AG10803 (cell line): Measurements from ENCODE around the gene CAPN12.
"Not testable (repeated sequence)": the region's sequence is repeated elsewhere in the genome, so short reads cannot be mapped to it uniquely, and the experiment has no call there.

Experiments
- DNase-seq: peaks from one replicate; pipeline ENCODE4 v3.0.0; 2010; ENCODE audit warnings: low read depth
- H3K4me3 ChIP-seq: 2 replicates; pipeline ENCODE4 v1.5.1; 2011; ENCODE audit warnings: mild to moderate bottlenecking, low read length, control low read depth
- TF ChIP-seq, protein P1 (sequence below): conservative IDR thresholded peaks from 2 replicates; pipeline ENCODE4 v1.5.1; 2011; ENCODE audit warnings: mild to moderate bottlenecking, low read length, control low read depth, inconsistent platforms

Gene CAPN12

DNA sequence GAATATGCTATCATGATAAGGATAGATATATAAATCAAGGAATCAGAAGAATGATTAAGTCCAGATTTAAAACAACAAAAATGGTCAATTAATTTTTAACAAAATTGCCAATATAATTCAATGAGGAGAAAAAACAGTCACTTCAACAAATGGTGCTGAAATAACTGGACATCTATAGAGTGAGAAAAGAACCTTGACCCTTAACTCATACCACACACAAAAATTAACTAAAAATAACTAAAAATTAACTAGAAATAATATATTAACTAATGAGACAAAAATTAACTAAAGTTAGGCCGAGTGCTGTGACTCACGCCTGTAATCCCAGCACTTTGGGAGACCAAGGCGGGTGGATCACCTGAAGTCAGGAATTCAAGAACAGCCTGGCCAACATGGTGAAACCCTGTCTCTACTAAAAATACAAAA lies 19.5 kb upstream of the CAPN12 start:
- DNase-seq, result no peak
- H3K4me3 ChIP-seq, result no peak overlapping the region
- TF ChIP-seq, protein P1, sequence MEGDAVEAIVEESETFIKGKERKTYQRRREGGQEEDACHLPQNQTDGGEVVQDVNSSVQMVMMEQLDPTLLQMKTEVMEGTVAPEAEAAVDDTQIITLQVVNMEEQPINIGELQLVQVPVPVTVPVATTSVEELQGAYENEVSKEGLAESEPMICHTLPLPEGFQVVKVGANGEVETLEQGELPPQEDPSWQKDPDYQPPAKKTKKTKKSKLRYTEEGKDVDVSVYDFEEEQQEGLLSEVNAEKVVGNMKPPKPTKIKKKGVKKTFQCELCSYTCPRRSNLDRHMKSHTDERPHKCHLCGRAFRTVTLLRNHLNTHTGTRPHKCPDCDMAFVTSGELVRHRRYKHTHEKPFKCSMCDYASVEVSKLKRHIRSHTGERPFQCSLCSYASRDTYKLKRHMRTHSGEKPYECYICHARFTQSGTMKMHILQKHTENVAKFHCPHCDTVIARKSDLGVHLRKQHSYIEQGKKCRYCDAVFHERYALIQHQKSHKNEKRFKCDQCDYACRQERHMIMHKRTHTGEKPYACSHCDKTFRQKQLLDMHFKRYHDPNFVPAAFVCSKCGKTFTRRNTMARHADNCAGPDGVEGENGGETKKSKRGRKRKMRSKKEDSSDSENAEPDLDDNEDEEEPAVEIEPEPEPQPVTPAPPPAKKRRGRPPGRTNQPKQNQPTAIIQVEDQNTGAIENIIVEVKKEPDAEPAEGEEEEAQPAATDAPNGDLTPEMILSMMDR, result no peak

DNA sequence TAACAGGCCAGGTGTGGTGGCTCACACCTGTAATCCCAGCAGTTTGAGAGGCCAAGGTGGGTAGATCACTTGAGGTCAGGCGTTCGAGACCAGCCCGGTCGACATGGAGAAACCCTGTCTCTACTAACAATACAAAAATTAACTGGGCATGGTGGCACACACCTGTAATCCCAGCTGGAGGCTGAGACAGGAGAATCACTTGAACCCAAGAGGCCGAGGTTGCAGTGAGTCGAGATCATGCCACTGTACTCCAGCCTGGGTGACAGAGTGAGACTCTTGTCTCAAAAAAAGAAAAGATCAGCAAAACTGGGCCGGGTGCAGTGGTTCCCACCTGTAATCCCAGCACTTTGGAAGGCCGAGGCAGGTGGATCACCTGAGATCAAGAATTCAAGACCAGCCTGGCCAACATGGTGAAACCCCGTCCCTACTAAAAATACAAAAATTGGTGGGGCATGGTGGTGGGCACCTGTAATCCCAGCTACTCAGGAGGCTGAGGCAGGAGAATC lies 17.7 kb upstream of the CAPN12 start:
- DNase-seq, H3K4me3 ChIP-seq: not testable (repeated sequence)

DNA sequence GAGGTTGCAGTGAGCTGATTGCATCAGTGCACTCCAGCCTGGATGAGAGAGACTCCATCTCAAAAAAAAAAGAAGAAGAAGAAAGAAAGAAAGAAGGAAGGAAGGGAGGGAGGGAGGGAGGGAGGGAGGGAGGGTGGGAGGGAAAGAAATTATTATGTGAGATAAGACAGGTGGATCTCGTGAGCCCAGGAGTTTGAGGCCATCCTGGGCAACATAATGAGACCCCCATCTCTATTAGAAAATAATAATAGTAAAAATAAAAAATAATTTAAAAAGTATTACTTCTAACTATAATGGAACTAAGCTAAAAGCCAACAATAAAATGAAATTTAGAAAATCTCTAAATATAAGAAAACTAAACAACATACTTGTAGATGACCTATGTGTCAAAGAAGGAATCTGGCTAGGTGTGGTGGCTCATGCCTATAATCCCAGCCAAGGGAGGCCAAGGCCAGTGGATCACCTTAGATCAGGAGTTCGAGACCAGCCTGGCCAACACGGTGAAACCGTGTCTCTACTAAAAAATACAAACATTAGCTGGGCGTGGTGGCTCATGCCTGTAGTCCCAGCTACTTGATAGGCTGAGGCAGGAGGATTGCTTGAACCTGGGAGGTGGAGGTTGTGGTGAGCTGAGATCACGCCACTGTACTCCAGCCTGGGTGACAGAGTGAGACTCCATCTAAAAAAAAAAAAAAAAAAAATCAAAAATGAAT lies 16.7 kb upstream of the CAPN12 start:
- H3K4me3 ChIP-seq, result not testable (repeated sequence)

DNA sequence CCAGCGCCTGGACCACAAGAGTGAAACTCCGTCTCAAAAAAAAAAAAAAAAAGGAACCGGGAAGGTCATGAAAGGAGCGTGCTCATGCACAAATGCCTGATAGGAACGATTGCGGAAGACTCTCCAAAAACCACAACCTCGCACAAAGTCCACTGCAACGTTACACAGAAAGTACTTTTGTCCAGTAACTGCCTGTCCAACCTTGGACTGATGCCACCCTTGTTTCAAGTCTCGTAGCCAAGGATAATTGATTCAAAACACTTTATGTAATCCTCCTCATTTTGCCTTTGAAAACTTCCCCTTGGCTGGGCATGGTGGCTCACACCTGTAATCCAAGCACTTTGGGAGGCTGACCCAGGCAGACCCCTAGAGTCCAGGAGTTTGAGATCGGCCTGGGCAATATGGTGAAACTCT lies 15.3 kb upstream of the CAPN12 start:
- no peak overlapping the region for H3K4me3 ChIP-seq
- TF ChIP-seq, protein P1, result no peak
- no peak for DNase-seq

More for the DNA sequence above, 16.7 kb upstream of the CAPN12 start:
- not testable (repeated sequence) for DNase-seq

DNA sequence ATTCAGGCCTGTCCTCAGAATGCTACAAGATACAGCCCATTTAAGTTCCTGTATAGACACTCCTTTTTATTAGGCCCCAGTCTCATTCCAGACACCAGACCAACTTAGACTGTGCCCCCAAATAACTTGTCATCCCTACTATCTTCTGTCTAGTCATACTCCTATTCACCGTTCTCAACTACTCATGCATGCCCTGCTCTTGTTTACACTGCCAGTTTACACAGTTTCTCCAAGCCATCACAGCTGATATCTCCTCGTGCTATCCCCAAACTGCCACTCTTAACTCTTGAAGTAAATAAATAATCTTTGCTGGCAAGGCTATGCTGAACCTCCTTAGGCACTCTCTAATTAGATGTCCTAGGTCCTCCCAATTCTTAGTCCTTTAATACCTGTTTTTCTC lies 9.9 kb upstream of the CAPN12 start:
- not testable (repeated sequence) for DNase-seq, H3K4me3 ChIP-seq

DNA sequence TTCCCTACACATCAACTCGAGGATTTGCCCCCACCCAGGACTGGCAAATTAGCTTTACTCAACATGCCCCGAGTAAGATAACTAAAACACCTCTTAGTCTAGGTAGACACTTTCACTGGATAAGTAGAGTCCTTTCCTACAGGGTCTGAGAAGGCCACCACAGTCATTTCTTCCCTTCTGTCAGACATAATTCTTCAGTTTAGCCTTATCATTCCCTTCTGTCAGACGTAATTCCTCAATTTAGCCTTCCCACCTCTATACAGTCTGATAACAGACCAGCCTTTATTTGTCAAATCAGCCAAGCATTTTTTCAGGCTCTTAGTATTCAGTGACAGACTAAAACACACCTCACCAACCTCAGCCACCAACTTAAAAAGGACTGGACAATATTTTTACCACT lies 9.5 kb upstream of the CAPN12 start:
- H3K4me3 ChIP-seq, DNase-seq: not testable (repeated sequence)

DNA sequence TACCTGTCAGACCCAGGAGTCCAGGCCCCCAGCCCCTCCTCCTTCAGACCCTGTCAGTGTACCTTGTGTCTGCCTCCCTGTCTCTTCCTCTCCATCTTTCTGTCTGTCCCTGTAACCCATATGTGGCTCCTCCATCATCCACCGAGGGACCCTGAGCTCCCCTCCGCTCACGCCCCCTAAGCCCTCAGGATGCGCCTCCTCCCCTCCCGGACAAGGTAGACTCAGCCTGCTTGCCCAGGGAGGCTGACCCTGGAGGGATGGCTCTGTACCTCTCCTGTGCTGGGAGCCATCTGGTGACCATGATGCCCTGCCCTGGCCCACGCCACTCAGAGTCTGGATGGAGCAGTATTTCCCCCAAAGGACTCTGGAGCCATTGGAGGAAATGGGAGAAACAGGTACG lies 1.0 kb upstream of the CAPN12 start:
- TF ChIP-seq, protein P1, result no peak
- DNase-seq, result no peak
- no peak overlapping the region for H3K4me3 ChIP-seq

DNA sequence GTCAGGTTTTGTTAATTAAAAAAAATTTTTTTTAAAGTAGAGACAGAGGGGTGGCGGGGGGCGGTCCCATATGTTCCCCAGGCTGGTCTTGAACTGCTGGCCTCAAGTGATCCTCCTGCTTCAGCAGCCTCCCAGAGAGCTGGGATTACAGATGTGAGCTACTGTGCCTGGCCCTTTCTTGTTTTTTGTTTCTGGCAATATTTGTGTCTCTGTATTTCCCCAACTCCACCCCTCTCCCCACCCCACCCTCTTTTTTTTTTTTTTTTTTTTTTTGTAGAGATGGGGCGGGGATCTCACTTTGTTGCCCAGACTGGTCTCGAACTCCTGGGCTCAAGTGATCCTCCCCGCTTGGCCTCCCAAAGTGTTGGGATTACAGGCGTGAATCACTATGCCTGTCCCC lies 600 bp upstream of the CAPN12 start:
- TF ChIP-seq, protein P1, result no peak
- no peak overlapping the region for H3K4me3 ChIP-seq
- DNase-seq, result no peak

DNA sequence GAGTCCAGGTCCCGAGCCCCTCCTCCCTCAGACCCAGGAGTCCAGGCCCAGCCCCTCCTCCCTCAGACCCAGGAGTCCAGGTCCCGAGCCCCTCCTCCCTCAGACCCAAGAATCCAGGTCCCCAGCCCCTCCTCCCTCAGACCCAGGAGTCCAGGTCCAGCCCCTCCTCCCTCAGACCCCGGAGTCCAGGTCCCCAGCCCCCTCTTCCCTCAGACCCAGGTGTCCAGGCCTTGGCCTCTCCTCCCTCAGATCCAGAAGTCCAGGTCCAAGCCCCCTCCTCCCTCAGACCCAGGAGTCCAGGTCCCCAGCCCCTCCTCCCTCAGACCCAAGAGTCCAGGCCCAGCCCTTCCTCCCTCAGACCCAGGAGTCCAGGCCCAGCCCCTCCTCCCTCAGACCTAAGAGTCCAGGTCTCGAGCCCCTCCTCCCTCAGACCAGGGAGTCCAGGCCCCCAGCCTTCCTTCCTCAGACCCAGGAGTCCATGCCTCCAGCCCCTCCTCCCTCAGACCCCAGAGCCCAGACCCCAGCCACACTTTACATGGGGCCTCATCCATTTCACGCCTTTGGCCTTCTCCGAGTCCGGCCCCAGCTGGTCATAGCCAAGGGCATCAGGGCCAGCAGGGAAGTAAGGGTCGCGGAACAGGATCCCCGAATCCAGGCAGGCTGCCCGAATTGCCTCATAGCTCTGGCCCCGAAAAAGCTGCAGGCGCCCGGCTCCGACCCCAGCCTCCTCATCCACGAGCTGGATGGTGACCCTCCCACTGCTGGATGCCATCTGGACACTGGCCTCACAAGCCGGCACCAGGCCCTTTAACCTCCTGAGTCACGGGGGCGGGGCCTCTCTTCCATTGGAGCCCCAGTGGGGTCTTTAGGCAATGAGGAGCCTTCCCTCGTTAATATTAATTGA lies 628 bp downstream of the CAPN12 start:
- TF ChIP-seq, protein P1, result no peak
- H3K4me3 ChIP-seq, result no peak overlapping the region
- no peak for DNase-seq
